D721Med (cell line): ENCODE measurements around the gene VANGL2.

Experiments used
- DNase-seq: peaks from one replicate; pipeline ENCODE4 v3.0.0; 2011; ENCODE audit warnings: low spot score; ENCODE audit not compliant: insufficient read length
- FAIRE-seq: peaks from 2 replicates; lab custom pipeline; 2011; peaks lifted over from hg19 to GRCh38; lab: Jason Lieb, UNC
- TF ChIP-seq, protein P1 (sequence below): IDR thresholded peaks from 2 replicates; pipeline ENCODE4 v1.5.1; 2012; ENCODE audit warnings: mild to moderate bottlenecking, control low read depth; ENCODE audit not compliant: insufficient read depth; ENCODE audit errors: missing control alignments

Gene VANGL2

DNA sequence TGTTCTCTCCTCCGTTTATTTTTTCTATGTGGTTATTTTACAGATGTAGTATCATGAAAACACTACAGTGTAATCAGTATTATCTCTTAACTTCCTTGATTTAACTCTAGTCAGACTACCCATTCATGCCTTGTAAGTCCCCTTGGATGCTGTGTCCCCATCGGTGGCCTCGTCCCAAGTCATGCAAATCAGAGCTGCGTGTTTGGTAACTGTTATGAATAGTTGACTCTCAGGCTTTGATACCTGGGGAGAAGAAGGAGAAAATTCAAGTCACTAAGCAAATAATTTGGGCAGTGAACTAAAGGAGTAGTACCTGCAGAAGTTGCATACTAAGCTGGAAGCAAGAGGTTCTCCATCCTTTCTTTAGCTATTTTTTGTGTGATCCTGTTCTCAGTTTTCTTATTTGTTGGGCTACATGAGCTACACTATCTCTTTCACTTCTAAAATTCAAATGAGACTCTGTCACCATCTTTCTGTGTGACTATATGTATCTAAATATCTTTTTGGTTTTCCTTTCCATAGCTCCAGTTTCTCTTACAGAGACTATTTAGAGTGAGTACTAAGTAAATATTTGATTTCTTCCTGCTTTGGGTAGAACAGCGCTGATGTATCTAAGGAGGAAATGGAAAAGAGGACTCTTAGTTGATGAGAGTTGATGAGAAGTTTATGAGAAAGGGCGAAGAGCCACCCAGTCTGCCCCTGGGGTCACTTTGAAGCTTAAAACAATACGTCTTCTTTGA lies 50.9 kb downstream of the VANGL2 start:
- no peak for DNase-seq
- TF ChIP-seq, protein P1, sequence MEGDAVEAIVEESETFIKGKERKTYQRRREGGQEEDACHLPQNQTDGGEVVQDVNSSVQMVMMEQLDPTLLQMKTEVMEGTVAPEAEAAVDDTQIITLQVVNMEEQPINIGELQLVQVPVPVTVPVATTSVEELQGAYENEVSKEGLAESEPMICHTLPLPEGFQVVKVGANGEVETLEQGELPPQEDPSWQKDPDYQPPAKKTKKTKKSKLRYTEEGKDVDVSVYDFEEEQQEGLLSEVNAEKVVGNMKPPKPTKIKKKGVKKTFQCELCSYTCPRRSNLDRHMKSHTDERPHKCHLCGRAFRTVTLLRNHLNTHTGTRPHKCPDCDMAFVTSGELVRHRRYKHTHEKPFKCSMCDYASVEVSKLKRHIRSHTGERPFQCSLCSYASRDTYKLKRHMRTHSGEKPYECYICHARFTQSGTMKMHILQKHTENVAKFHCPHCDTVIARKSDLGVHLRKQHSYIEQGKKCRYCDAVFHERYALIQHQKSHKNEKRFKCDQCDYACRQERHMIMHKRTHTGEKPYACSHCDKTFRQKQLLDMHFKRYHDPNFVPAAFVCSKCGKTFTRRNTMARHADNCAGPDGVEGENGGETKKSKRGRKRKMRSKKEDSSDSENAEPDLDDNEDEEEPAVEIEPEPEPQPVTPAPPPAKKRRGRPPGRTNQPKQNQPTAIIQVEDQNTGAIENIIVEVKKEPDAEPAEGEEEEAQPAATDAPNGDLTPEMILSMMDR, result no peak
- FAIRE-seq, result no peak

DNA sequence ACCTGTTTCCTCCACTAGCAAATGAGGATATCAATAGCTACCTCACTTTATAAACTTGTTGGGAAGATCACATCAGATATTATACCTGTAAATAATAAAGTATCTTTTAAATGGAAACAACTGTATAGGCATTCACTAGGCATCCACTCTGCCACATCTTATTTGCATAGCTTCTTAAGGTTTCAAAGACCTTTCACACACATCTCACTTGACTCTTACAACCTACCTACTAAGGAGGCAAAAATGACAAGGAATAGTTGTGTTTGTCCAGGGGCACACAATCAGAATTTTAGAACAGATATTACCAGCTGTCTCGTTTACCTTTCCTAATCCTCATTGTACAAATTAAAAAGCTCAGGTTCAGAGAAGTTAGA lies 51.5 kb downstream of the VANGL2 start:
- FAIRE-seq, result no peak
- DNase-seq, result no peak
- TF ChIP-seq, protein P1, result no peak

DNA sequence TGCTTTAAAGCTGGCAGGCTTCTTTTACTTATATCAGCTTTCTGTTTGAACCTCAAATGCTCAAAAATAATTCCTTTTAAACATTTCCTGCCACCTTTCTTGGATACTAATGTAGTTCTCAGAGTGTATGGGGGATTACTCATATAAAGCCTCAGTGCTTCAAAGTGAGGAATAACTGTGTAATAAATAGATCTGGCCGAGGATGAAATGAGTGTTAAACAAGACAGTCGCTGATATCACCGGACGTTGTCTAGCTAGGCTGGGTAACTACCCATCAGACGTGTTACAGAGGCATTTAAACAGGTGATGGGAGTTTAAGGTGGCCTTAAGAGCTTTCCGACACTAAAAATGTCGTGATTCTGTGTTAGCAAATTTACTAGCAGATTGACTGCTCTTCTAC lies 53.1 kb downstream of the VANGL2 start:
- TF ChIP-seq, protein P1, result no peak
- DNase-seq, result no peak
- no peak for FAIRE-seq

DNA sequence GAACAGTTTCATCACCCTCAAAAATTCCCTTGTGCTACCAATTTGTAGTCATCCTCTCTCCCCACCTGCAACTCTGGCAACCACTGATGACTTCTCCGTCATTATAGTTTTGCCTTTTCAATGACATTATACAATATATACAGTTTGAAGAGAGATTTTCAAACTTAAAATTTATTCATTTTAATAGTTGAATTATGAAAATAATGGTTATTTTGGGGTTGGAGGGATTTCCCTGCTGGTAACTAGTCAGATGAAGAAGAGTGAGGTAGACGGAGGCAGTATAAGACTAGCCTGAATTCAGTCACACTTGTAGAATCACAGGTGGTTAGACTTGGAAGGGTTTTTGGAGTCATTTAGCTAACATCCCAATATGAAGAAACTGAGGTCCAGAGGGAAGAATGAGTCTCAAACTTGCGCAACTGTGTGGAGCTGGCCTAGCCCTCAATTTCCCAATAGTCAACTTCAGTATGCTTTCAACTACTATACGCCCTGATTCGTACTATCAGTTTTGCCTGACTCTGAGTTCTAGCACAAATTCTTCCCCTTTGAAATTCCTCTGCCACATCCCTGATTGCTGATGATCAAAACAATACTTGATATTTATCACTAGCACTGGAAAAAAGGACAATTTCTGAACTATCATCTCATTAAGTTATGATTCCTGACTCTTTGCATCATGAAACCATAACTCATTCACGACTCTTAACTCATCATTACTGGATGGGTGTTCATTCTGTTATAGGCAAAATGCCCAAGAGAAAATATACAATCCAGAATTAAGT lies 54.2 kb downstream of the VANGL2 start:
- DNase-seq (no peak), FAIRE-seq (no peak)
- TF ChIP-seq, protein P1, result no peak

DNA sequence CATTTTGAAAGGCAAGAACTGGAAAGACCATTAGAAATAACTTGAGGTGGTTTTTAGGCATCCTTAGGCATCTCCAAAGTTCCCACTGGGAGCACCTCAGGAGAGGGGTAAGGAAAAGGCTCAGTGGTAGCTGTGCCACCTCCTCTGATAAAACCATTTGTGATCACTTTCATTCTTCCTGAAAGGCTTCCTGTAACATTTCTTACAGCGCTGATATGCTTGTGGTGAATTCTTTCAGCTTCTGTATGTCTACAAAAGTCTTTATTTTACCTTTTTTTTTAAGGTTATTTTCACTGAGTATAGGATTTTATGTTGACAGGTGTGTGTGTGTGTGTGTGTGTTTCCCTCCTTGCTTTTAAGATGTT lies 54.8 kb downstream of the VANGL2 start:
- DNase-seq (no peak), FAIRE-seq (no peak)
- TF ChIP-seq, protein P1, result no peak

DNA sequence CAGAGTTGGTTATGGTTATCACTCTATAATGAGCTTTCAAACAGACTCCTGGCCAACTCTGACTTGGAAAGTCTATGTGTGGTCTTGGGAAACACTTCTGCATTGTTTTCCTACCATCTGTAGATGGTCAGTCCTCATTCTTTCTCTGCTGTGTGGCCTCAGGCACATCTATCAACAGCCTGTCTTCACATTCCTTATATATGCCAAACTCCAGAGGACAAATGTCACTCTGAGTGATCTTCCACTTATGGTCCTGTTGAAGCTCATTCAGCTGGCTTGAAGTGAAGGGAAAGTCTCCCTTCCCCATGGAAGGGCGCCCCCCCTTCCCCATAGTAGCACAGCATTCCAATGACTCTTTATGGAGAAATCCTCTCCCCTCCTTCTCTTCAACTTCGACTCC lies 58.7 kb downstream of the VANGL2 start:
- TF ChIP-seq, protein P1, result no peak
- FAIRE-seq (no peak), DNase-seq (no peak)

DNA sequence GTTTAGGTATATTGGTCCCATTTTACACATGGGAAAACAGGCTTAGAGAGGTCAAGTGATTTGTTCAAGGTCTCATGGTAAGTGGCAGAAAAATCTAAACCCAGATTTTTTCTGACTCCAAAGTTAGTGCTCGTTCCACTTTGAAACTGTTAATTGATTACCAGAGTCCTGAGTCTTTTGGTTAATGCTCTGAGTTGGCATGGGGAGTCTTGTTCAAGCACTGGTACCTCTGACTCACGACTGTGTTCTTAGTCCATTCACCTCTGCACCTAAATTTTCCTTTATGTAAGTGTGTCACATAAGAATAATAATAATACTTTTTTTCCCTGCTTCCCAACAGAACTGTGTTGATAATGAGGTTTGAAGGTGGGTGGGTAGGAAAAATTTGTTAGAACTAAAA lies 59.3 kb downstream of the VANGL2 start:
- DNase-seq (no peak), FAIRE-seq (no peak)
- TF ChIP-seq, protein P1, result no peak
